Stimulated activated CD4-positive, alpha-beta T cell treated with anti-CD3 and anti-CD28 coated beads, Interleukin-1b, Interleukin-23, amount 100 ng/mL, for 1 hour (primary cell): ENCODE results near the gene MPDU1.
"Not testable (repeated sequence)": the region's sequence is repeated elsewhere in the genome, so short reads cannot be mapped to it uniquely, and the experiment has no call there.

ENCODE experiments used
- DNase-seq, 2 donors: peaks; one replicate each; pipeline ENCODE4 v3.0.0-alpha.2; 2020; ENCODE audit warnings: low read depth in 2 of 2

MPDU1 gene

GRCh38 chr17:7580604-7581575 lies 2.8 kb upstream of the MPDU1 start:
- no peak for DNase-seq

GRCh38 chr17:7582396-7583252 lies 1.0 kb upstream of the MPDU1 start:
- no peak for DNase-seq

- DNase-seq, result no peak
Observed at GRCh38 chr17:7586673-7587419, 3.2 kb downstream of the MPDU1 start.

- DNase-seq, result no peak
Observed at GRCh38 chr17:7587420-7588151, 3.9 kb downstream of the MPDU1 start.

- DNase-seq, result no peak
Observed at GRCh38 chr17:7588553-7589203, 5.0 kb downstream of the MPDU1 start.

GRCh38 chr17:7589204-7589868 lies 5.7 kb downstream of the MPDU1 start:
- DNase-seq, result no peak

- DNase-seq, result no peak
Observed at GRCh38 chr17:7589891-7590691, 6.4 kb downstream of the MPDU1 start, which contains the start of gene SOX15. Gene SOX15, minus strand, starts transcription at chr17:7590094. Its CDS starts 418 bp downstream, at chr17:7589676.

- no peak for DNase-seq
Observed at GRCh38 chr17:7590743-7591142, 7.1 kb downstream of the MPDU1 start.

- no peak for DNase-seq
Observed at GRCh38 chr17:7591596-7591995, 7.9 kb downstream of the MPDU1 start.

GRCh38 chr17:7592422-7593021 lies 8.9 kb downstream of the MPDU1 start:
- no peak for DNase-seq

- no peak for DNase-seq
Observed at GRCh38 chr17:7593296-7593695, 9.6 kb downstream of the MPDU1 start.

GRCh38 chr17:7597561-7597960 lies 13.9 kb downstream of the MPDU1 start:
- not testable (repeated sequence) for DNase-seq

- no peak for DNase-seq
Observed at GRCh38 chr17:7606280-7606679, 22.6 kb downstream of the MPDU1 start.

GRCh38 chr17:7610641-7611040 lies 27.0 kb downstream of the MPDU1 start:
- DNase-seq, result no peak

GRCh38 chr17:7611635-7612293 lies 28.1 kb downstream of the MPDU1 start:
- no peak for DNase-seq

- DNase-seq, result no peak
Observed at GRCh38 chr17:7612294-7612640, 28.6 kb downstream of the MPDU1 start.

GRCh38 chr17:7613769-7614424 lies 30.2 kb downstream of the MPDU1 start:
- DNase-seq, result no peak
